HG02571 (cell line): ENCODE measurements around the gene MS4A1.
"Not testable (repeated sequence)": the region's sequence is repeated elsewhere in the genome, so short reads cannot be mapped to it uniquely, and the experiment has no call there.

ENCODE experiments used
- ATAC-seq: cut with Tn5 transposase; IDR thresholded peaks from one replicate; pipeline ENCODE4 v1.9.1; 2021; ENCODE audit warnings: mild to moderate bottlenecking, moderate library complexity; ENCODE audit not compliant: unreplicated experiment

MS4A1 gene

GRCh38 chr11:60502221-60502775 lies 46.7 kb downstream of the MS4A1 start:
- ATAC-seq: no peak

GRCh38 chr11:60504219-60504905 lies 48.7 kb downstream of the MS4A1 start:
- ATAC-seq: no peak

GRCh38 chr11:60509609-60510008 lies 54.0 kb downstream of the MS4A1 start:
- ATAC-seq: not testable (repeated sequence)

- not testable (repeated sequence) for ATAC-seq
Observed at GRCh38 chr11:60510209-60510608, 54.6 kb downstream of the MS4A1 start.

- ATAC-seq: no peak
Observed at GRCh38 chr11:60511393-60511792, 55.7 kb downstream of the MS4A1 start.

- ATAC-seq: no peak
Observed at GRCh38 chr11:60512651-60513225, 57.1 kb downstream of the MS4A1 start.

GRCh38 chr11:60513496-60514460 lies 58.1 kb downstream of the MS4A1 start:
- no peak for ATAC-seq

GRCh38 chr11:60515144-60515855 lies 59.7 kb downstream of the MS4A1 start, which contains the start of gene MS4A13:
Gene MS4A13 (plus strand): TSS chr11:60515392. CDS start chr11:60518084, 2,692 bp downstream.
- no peak for ATAC-seq
